HG03565 (cell line): Measurements from ENCODE around the gene CD93.

Experiments used
- ATAC-seq: cut with Tn5 transposase; IDR thresholded peaks from one replicate; pipeline ENCODE4 v1.9.1; 2021; ENCODE audit warnings: mild to moderate bottlenecking, moderate library complexity; ENCODE audit not compliant: unreplicated experiment

The CD93 gene

DNA sequence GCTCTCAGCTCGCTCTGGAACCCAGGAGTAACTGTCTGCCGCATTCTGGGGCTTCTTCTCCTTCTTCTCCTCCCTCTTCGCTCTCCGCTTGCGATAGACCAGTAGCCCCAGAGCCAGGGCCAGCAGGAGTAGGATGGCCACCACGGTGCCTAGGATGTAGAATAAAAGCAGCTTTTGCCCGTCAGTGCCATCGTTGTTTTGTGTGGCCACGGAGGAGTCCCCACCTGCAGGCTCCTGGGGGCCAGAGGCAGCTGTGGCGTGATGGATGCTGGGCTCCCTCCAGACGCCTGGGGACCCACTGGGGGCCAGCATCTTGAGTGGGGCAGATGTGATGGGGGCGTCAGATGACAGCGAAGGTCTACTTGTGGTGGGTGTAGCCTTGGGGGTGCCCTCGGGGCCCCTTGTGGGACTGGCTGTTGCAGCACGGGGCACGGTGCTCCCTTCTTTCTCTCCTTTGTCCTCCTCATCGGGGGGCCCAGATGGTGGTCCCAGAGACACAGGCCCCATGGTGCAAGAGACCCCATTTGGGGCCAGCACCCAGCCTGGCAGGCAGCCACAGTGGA, 1.8 kb downstream of the CD93 start:
- no peak for ATAC-seq

DNA sequence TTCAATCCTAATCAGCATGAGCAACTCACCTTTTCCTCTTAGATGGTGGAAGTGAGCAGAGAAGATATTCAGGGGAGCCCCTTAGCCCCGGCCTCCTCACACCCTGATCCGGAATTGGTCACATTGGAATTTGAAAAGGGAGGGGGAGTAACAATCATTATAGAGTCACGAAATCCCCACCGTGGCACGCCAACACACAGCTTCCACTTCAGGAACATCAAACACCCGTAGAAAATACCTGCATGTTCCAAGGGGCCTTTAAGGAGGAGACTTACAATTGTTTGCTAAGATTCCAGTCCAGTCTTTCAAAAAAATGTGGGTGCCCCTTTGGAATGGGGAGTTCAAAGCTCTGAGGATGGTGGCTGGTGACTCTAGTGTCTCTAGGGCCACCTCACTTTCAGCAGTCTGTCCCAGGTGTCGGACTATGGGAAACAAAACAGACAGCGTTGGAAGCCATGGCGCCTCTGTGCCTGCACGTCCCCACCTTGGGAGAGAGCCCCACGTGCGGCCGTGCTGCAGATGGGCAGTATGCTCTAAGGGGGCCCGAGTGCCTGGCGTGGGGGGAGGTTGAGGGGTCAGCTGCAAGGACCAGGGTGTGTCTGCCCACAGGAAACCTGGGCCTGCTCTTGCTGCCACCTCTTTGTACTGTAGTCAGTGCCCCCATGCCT, 2.4 kb downstream of the CD93 start:
- ATAC-seq: no peak

GRCh38 chr20:23082846-23083552, 3.1 kb downstream of the CD93 start:
- no peak for ATAC-seq

DNA sequence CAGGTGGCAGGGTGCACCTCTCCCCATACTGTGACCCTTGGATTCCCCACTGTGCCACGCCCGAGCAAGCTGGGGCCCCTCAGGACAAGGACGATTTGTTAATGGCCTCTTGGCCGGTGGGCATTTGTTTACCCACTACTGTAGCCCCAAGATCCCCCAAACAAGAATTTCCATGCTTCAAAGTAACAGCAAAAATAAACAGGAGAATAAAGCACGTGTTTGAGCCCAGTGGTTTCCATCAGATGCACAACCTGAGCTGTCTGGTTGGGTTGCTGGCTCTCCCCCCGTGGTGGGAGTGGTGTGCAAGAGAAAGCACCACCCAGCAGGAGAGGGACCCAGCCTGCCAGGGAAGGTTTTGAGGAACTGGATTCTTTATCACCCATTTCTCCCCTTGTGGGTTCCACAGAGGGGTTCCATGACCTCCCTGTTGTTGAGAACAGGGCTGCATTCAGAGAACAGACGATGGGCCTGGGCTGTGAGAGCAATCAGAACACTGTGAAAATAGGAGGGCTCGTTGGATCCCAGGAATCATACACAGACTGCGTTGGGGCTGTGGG, 4.8 kb downstream of the CD93 start:
- no peak for ATAC-seq

GRCh38 chr20:23080521-23080920, 5.6 kb downstream of the CD93 start:
- ATAC-seq: no peak

DNA sequence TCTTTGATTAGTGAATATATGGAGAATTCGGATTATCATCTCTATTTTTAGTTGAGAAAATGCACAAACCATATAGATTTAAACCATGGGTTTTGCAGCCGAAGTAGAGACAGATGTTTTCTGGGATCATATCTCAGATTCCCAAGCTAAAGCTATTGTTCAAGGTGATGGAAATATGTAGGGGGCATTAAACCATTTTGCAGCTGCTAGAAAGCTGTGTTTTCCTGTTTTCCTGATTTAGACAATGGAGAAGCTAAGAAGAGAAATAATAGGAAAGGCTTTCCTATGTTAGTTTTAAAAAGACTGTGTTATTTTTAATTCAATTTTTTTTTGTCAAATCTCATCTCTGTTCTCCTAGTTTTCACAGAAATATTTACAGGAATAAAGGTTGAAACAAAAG, 6.2 kb downstream of the CD93 start:
- ATAC-seq: no peak

- ATAC-seq: no peak
These were observed 7.1 kb downstream of the CD93 start for GRCh38 chr20:23079016-23079351.

DNA sequence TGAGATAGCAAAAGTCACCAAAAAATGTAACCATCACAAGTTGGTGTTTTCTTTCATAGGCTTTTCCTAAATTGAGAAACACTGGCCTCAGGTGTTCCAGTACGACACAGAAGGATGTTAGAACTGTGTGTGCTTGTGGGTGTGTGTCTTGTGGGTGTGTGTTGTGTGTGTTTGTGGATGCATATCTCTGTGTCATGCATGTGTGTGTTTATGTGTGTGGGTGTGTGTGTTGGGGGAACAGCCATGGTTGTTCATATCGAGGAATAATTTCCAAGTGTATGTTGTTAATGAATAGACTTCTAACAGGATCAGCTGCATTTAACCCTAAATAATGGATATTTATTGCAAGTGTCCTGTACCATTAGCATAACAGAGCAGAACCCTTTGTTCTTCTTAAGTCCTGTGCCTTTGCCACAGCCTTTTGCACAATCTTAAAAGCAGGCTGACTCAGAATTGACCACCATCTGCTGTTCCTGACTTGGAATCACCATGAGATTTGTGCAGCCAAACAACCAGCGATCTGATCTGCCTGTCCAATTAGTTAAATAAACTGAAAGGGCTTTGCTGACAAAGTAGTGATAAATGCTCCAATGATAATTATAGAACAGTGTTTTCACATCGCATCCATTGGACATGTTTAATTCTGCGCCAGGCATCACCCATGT, 7.6 kb downstream of the CD93 start:
- no peak for ATAC-seq

DNA sequence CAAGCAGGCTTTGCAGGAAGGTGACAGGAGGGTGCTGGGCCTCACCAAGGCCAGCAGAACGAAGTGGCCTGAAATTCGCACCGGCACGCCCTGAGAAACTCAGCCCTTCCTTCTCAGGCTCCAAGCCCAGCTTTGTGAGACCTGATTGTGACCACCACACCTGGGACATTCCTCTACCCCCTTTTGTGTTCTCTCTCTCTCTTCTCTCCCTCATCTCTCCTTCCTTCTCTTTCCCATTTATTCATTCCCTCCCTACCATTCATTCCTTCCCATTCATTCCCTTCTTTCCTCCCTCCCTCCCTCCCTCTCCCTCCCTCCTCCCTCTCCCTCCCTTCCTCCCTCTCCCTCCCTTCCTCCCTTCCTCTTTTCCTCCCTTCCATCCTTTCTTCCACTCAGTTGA, 8.8 kb downstream of the CD93 start:
- ATAC-seq: no peak

GRCh38 chr20:23074052-23074451, 12.1 kb downstream of the CD93 start:
- no peak for ATAC-seq

- no peak for ATAC-seq
These were observed 13.1 kb downstream of the CD93 start for GRCh38 chr20:23072892-23073586.

- ATAC-seq: no peak
These were observed 14.1 kb downstream of the CD93 start for GRCh38 chr20:23071996-23072395.

- ATAC-seq: no peak
These were observed 14.7 kb downstream of the CD93 start for GRCh38 chr20:23071398-23071797.

DNA sequence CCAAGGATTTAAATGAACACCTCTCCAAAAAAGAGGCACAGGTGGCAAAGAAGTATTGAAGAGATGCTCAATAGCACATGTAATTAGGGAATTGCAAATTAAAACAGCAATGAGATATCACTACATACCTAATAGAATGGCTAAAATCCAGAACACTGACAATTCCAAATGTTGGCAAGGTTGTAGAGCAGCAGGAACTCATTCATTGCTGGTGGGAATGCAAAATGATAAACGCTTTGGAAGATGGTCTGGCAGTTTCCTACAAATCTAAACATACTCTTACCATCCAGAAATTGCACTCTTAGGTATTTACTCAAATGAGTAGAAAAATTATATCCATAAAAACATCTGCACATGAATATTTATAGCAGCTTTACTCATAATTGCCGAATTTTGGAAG, 17.0 kb downstream of the CD93 start:
- ATAC-seq: no peak

GRCh38 chr20:23068283-23068682, 17.8 kb downstream of the CD93 start:
- ATAC-seq: no peak

- ATAC-seq: no peak
These were observed 19.4 kb downstream of the CD93 start for GRCh38 chr20:23066772-23067171.

DNA sequence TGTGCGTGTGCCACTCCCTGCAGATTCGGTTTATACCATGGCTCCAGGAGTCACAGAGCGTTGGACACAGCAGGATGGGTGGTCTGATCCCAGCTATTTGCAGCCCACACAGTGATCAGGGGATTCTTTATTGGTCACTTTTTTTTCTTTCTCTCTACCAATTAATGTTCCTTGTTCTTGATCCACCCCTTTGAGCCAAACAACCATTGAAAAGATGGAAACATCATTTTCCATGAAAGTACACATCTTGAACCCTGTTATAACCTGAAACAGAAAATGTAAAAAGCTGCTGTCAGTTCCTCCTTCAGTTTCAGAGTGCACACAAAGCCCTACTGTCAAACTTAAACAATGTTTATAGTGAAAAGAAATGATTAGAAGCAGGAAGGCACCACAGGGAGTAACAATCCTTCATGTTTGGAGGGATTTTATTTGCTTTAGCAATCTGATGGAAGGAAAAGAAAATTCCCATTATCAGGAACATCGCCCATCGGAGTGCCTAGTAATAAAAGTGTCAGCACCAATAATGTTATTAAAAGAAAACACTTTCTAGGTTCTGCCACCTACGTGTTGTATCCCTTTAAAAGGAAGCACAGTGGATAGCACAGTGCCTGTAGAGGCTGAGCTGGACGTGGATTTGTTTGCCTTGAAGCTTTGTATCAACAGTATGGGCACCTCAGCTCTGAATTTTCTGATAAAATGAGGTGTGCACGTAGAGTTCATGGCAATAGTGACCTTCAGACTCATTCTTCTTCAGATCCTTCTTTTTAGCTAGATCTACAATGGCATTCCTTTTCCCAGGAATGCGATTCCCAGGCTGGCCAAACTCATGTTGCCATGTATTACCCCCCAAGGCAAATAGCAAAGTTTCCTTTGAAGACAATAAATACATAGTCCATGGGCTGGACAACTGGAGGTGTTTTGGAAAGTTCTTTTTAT, 20.6 kb downstream of the CD93 start:
- ATAC-seq: no peak

DNA sequence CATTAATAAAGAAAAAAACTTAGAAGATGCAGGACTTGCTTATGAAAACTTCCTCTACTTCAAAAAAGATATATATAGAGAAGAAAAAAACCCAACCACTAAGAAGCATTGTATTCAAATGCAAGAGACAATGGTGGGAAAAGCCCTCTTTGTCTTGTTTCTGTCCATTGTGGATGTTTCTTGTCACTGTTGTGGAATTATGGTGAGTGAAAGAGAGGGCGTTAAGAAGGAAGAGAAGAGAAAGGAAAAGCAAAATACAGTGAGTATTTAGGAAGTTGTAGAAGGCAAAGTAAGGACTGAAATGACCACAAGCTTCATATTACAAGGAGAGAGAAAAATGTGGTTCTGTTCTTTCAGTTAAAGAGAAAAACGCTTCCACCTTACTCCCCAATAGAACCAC, 22.5 kb downstream of the CD93 start:
- no peak for ATAC-seq

- ATAC-seq: no peak
These were observed 23.0 kb downstream of the CD93 start for GRCh38 chr20:23063168-23063567.

DNA sequence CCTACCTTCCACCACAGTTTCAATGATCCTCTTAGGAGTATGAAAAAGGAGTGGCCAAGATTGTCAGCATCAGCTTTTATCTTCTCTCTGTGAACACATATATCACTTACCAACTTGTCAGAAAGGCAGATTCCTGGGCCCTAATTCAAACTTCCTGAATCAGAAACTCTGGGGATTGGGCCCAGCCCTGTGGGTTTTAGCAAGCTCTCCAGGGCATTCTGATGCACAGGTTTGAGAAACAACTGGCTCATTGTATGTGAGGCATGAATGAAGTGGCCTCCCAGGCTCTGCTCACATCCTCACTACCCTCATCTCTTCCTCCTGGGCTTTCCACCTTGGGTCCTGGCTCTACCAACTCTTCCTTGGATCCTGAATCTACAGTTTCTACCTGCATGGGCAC, 23.5 kb downstream of the CD93 start:
- ATAC-seq: no peak
